Stimulated activated CD4-positive, alpha-beta T cell treated with anti-CD3 and anti-CD28 coated beads, Interleukin-2, amount 100 ng/mL, for 48 hours (primary cell): ENCODE results near the gene LAMA1.

Source experiments
- DNase-seq, 2 donors: peaks; one replicate each; pipeline ENCODE4 v3.0.0-alpha.2; 2020

Gene LAMA1

DNA sequence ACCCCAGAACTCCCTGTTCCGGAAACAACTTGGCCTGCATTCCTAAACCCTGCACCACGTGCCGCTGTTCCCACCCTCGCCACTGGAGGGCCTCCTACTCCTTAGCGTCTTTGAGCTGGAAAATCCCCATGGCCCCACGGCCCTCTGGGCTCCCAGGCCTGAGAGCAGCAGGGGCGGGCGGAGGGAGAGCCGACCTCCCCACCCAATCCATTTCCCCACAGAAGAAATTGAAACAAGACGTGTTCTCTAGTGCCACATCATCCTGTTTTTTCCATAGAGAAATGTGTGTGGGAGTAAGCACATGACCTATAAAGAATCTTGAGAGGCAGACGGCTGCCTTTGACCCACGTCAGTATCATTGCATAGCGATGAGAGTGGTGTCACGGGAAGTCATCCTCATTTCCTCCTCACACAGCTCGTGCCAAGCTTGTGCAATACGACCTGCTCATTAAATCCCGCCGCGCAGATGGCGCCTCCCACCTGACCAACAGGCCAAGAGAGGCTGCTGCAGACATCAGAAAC, 79.2 kb downstream of the LAMA1 start:
- DNase-seq = no peak

DNA sequence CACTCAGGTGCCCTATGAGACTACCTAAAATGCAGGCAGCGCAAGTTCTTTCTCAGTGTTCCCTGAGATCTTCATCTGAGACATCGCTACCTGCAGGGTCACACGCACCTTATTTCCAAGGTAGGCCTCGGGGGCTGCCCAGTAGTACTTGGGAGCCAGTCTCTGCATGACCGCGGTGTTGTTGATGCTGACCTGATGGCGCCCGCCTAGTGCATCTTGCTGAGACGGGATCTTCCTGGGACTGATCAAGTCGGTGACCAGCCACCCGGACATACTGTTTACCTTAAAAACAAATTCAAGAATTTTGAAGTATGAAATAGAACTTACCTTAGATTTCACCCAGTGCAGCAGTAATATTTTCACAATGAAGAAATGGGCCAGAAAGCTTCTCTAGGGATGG, 80.1 kb downstream of the LAMA1 start:
- no peak for DNase-seq

DNA sequence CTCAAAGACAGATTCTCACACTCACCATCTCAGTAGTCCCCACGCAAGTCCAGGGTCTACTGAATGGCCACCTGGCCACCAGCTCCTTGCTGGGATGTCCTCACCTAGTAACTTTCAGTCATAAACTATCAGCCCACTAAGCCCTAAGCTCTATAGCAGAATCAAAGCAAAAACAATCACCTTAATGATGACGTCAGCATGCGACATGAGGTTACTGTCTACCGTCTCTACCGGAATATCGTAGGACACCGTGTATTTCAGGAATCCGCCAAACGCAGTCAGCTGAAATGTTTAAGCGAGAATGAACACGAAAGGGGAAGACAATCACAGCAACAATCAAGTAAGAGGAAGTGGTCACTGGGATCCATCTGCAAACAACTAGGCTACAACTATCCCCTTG, 81.8 kb downstream of the LAMA1 start:
- no peak for DNase-seq

GRCh38 chr18:7034924-7035323, 82.7 kb downstream of the LAMA1 start:
- DNase-seq = no peak

GRCh38 chr18:7032537-7032936, 85.1 kb downstream of the LAMA1 start:
- DNase-seq = no peak

GRCh38 chr18:7028625-7029024, 89.0 kb downstream of the LAMA1 start:
- no peak for DNase-seq

- no peak for DNase-seq
Measured at GRCh38 chr18:7025194-7025593, 92.4 kb downstream of the LAMA1 start.

GRCh38 chr18:7023581-7023980, 94.0 kb downstream of the LAMA1 start:
- no peak for DNase-seq

DNA sequence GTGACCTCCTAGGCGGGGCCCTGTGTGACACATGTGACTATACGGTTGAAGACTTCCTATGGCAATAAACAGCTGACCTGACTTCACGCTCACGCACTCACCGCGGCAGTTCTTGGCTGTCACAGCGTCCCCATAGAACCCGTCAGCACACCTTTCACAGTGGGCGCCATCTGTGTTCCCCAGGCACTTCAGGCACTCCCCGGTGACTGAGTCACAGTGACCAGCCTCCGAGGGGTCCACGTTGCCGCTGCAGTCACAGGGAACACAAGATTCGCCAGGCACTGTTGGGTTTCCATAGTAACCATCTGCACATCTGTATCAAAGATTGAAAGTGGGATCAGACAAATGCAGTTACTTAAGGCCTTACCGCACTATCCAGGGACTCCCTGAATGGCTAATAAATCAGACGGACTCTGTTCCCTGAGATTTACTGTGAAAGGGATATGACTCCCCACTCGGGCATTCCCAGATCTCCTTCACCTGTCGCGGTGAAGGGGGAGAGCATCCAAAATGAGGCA, 94.5 kb downstream of the LAMA1 start:
- no peak for DNase-seq

GRCh38 chr18:7021994-7022840, 95.4 kb downstream of the LAMA1 start:
- no peak for DNase-seq

DNA sequence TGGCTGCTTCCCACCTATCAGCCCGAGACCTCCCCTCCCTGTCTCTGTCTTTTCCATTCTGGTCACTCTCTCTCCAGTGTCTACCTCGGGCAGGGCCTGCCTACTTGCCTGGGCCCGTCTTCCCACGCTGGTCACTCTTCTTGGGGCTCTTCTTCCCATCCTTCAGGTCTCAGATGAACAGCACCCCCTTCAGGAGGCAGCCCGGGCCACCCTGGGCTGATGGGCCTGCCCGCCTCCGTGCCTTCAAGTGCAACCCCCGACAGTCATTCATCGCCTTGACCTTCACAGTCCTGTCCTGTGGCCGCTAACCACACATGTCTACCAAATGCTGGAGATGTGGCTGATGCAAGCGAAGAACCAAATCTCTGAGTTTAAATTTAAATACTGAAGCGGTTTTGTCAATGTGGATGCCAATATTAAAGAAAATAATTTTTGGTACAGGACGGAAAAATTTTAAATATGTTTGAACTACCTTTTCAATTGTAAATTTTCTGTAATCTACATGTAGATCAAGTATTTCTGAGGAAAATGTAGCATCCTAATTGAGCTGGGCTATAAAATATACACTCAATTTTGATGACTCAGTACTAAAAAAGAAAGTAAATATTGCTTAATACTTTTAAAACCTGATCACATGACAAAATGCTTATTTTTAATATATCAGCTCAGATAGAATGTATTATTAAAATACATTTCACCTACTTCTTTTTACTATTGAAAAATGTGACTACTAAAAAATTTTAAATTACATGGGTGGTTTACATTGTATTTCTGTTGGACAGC, 96.4 kb downstream of the LAMA1 start:
- DNase-seq = no peak

GRCh38 chr18:7017013-7017412, 100.6 kb downstream of the LAMA1 start:
- no peak for DNase-seq

GRCh38 chr18:7011142-7011541, 106.5 kb downstream of the LAMA1 start:
- no peak for DNase-seq

GRCh38 chr18:7004009-7004408, 113.6 kb downstream of the LAMA1 start:
- DNase-seq = no peak

DNA sequence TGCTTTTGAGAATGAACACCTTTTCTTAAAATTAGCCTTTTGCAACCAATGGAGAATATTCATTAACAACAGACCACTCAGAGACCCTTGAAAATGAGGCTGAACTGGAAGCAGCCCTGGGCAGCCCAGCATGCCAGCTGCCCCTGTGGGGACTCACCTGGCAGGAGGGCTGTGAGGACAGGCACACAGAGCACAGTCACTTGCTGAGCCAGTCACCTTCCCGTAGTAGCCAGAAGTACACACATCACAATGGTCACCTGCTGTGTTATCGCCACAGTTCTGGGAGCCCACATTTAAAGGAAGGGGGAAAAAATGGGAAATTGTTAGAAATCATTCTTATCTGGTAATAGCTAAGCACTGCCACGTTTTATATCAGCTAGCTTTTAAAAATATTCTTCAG, 115.5 kb downstream of the LAMA1 start:
- no peak for DNase-seq

GRCh38 chr18:7000484-7001096, 117.0 kb downstream of the LAMA1 start:
- DNase-seq = no peak

DNA sequence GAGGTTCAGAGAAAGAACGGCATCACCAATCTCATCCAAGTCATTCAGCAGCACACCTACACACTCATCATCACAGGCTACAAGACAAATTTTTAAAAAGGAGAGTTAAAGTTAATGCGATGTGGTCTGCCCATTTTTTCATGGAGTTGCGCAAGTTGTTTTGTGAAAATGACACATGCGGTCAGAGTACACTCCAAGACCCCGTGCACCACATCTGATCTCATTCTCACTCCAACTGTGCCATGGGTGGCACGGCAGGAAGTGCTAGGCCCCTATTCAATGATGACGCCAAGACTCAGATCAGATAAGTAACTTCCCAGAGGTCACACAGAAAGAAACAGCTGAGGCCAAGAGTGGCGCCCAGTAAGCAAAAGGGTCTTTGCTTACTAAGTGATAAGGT, 119.8 kb downstream of the LAMA1 start:
- DNase-seq = no peak

DNA sequence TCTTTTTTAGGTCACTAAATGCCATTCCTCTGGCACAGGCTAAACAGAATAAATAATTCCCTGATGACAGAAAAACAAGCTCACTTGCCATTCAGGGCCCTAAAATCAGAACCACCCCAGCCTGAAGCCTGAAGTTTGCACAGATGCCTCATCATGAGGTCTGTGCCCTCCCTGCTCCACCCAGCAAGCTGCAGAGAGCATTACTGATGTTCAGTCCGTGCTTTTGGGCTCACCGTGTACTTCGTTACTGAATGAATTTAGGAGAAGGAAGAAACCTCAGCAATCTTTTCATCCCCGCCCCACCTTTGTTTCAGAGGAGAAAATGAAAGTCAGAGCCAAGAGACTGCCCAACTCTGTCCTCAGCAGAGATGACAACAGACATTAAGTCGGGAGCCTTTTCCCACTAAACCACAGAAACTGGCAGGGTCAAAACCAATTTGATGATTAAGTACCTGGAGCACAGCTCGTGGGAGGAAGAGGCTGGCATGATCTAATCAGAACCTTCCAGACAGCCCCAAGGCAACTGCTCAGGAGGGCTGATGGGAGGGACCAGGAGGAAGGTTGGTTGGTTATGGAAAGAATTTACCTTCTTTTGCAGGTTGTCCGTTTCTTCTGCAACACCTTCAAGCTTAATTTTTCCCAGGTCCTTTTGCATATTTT, 122.7 kb downstream of the LAMA1 start:
- DNase-seq = no peak

- DNase-seq = no peak
Measured at GRCh38 chr18:6994056-6994770, 123.4 kb downstream of the LAMA1 start.

- no peak for DNase-seq
Measured at GRCh38 chr18:6992761-6993160, 124.8 kb downstream of the LAMA1 start.

DNA sequence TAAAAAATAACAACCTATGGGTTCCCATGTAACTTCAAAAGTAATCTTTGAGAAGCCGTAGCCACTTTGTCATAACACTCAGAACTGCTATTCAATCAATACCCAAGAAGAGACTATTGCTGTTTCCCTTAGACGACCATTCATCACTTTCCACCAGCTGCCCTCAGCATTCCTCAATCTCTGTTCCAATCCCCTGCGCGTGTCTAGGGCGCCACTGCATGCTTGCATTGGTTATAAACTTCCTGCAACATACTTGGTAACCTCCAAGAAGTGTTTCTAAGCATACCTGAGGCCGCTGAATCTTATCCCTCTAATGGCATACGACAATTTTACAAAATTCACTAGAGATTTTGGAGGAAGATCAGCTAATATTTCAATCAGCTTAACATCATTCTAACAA, 134.2 kb downstream of the LAMA1 start:
- no peak for DNase-seq

DNA sequence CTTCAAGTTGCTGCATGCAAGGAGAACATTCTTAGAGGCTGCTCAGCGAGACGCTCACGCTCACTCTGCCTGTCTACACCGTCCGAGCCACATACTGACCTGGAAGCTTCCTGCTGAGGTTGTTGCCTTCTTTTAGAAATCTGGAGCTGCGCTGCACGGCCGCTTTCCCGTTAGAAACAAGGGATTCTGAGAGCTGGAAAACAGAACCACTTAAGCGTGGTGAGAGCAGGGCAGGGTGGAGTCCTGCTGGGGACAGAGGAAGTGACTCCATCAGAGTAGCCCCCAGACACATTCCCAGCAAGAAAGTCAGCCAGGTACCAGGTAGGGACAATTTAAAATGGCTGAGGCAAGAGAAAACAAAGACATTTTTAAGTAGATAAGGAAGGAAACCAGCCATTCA, 135.2 kb downstream of the LAMA1 start:
- no peak for DNase-seq
